Fibroblast of the conjunctiva (primary cell): ENCODE data around the gene ACOX3.
"Not testable (repeated sequence)": the region's sequence is repeated elsewhere in the genome, so short reads cannot be mapped to it uniquely, and the experiment has no call there.

Source experiments
- DNase-seq: peaks from one replicate; pipeline ENCODE4 v3.0.0-alpha.2; 2010; ENCODE audit warnings: low read depth

ACOX3 gene

GRCh38 chr4:8387194-8387593 is 53.3 kb downstream of the ACOX3 start:
- DNase-seq, result no peak

- no peak for DNase-seq
Observed at GRCh38 chr4:8386731-8387130, 53.8 kb downstream of the ACOX3 start.

- DNase-seq, result not testable (repeated sequence)
Observed at GRCh38 chr4:8386131-8386530, 54.4 kb downstream of the ACOX3 start.

- no peak for DNase-seq
Observed at GRCh38 chr4:8385611-8386010, 54.9 kb downstream of the ACOX3 start.

- no peak for DNase-seq
Observed at GRCh38 chr4:8385106-8385505, 55.4 kb downstream of the ACOX3 start.

- DNase-seq, result no peak
Observed at GRCh38 chr4:8384397-8385060, 56.0 kb downstream of the ACOX3 start.

GRCh38 chr4:8383451-8384160 is 56.9 kb downstream of the ACOX3 start:
- no peak for DNase-seq

- DNase-seq, result no peak
Observed at GRCh38 chr4:8383016-8383415, 57.5 kb downstream of the ACOX3 start.

- DNase-seq, result no peak
Observed at GRCh38 chr4:8381814-8382581, 58.5 kb downstream of the ACOX3 start.

GRCh38 chr4:8380511-8381415 is 59.8 kb downstream of the ACOX3 start:
- DNase-seq, result no peak

- DNase-seq, result no peak
Observed at GRCh38 chr4:8379771-8380170, 60.8 kb downstream of the ACOX3 start.

- no peak for DNase-seq
Observed at GRCh38 chr4:8379281-8379680, 61.2 kb downstream of the ACOX3 start.

- DNase-seq, result no peak
Observed at GRCh38 chr4:8378776-8379175, 61.7 kb downstream of the ACOX3 start.

- DNase-seq, result no peak
Observed at GRCh38 chr4:8378101-8378724, 62.3 kb downstream of the ACOX3 start.

GRCh38 chr4:8377103-8378075 is 63.1 kb downstream of the ACOX3 start:
- DNase-seq, result no peak

GRCh38 chr4:8376361-8377102 is 64.0 kb downstream of the ACOX3 start:
- no peak for DNase-seq

- DNase-seq, result no peak
Observed at GRCh38 chr4:8374851-8375649, 65.5 kb downstream of the ACOX3 start.

GRCh38 chr4:8373973-8374545 is 66.5 kb downstream of the ACOX3 start:
- DNase-seq, result no peak
